GM23338 (cell line): ENCODE measurements around the gene TRIM32.

ENCODE experiments used
- CREB1 ChIP-seq: fragments of 250-450 bp; sonication (Bioruptor Pico); IDR thresholded peaks from 2 replicates; pipeline ENCODE4 v1.5.0; 2020; ENCODE audit warnings: low read depth, mild to moderate bottlenecking, moderate library complexity
- ETS1 ChIP-seq: IDR thresholded peaks from 2 replicates; pipeline ENCODE4 v1.6.1; 2016; ENCODE audit warnings: antibody characterized with exemption
- EZH2 ChIP-seq: fragments of 200-600 bp; sonication (generic); IDR thresholded peaks from one replicate; pipeline ENCODE4 v1.8.0; 2017; ENCODE audit warnings: antibody characterized with exemption, mild to moderate bottlenecking, low read depth; ENCODE audit not compliant: unreplicated experiment
- EZH2phosphoT487 ChIP-seq: fragments of 200-600 bp; sonication (generic); IDR thresholded peaks from one replicate; pipeline ENCODE4 v1.8.1; 2018; ENCODE audit warnings: antibody characterized with exemption; ENCODE audit not compliant: unreplicated experiment
- JUNB ChIP-seq: IDR thresholded peaks from one replicate; pipeline ENCODE4 v1.6.1; 2016; ENCODE audit warnings: antibody characterized with exemption; ENCODE audit not compliant: unreplicated experiment
- NANOG ChIP-seq: IDR thresholded peaks from 2 replicates; pipeline ENCODE4 v1.6.1; 2016; ENCODE audit warnings: antibody characterized with exemption, borderline replicate concordance
- POLR2AphosphoS5 ChIP-seq: IDR thresholded peaks from 2 replicates; pipeline ENCODE4 v1.6.1; 2016; ENCODE audit warnings: antibody characterized with exemption, low read depth
- REST ChIP-seq: IDR thresholded peaks from one replicate; pipeline ENCODE4 v1.6.1; 2018; ENCODE audit warnings: antibody characterized with exemption; ENCODE audit not compliant: unreplicated experiment
- STAT1 ChIP-seq: IDR thresholded peaks from one replicate; pipeline ENCODE4 v1.6.1; 2016; ENCODE audit warnings: antibody characterized with exemption; ENCODE audit not compliant: unreplicated experiment
- ZNF114 ChIP-seq: fragments of 250-450 bp; sonication (Bioruptor Pico); IDR thresholded peaks from 2 replicates; pipeline ENCODE4 v1.5.0; 2020; ENCODE audit warnings: mild to moderate bottlenecking, moderate library complexity
- ZNF331 ChIP-seq: fragments of 250-450 bp; sonication (Bioruptor Pico); IDR thresholded peaks from 2 replicates; pipeline ENCODE4 v1.5.0; 2020; ENCODE audit warnings: low read depth, mild to moderate bottlenecking, moderate library complexity
- TF ChIP-seq, protein P1 (sequence below), 2 experiments: fragments of 200-600 bp in 1 of 2; sonication (generic) in 1 of 2; conservative IDR thresholded peaks; 2 replicates each; pipeline versions ENCODE4 v1.5.1 to v1.6.1; 2016 to 2017; ENCODE audit warnings: antibody characterized with exemption in 2 of 2, low read depth in 2 of 2, mild to moderate bottlenecking in 2 of 2, moderate library complexity in 1 of 2
- TF ChIP-seq, protein P2 (sequence below): fragments of 250-450 bp; sonication (Bioruptor Pico); IDR thresholded peaks from 2 replicates; pipeline ENCODE4 v1.5.0; 2020; ENCODE audit warnings: mild to moderate bottlenecking, moderate library complexity

GRCh38 chr9:116697887-116698286 lies 10.8 kb downstream of the TRIM32 start:
- TF ChIP-seq EZH2 (no peak), JUNB (no peak), POLR2AphosphoS5 (no peak), CREB1 (CRISPR knock-in tag) (no peak), EZH2phosphoT487 (no peak), REST (no peak), ETS1 (no peak), ZNF114 (CRISPR knock-in tag) (no peak), ZNF331 (CRISPR knock-in tag) (no peak), STAT1 (no peak), NANOG (no peak)
- TF ChIP-seq, protein P1, sequence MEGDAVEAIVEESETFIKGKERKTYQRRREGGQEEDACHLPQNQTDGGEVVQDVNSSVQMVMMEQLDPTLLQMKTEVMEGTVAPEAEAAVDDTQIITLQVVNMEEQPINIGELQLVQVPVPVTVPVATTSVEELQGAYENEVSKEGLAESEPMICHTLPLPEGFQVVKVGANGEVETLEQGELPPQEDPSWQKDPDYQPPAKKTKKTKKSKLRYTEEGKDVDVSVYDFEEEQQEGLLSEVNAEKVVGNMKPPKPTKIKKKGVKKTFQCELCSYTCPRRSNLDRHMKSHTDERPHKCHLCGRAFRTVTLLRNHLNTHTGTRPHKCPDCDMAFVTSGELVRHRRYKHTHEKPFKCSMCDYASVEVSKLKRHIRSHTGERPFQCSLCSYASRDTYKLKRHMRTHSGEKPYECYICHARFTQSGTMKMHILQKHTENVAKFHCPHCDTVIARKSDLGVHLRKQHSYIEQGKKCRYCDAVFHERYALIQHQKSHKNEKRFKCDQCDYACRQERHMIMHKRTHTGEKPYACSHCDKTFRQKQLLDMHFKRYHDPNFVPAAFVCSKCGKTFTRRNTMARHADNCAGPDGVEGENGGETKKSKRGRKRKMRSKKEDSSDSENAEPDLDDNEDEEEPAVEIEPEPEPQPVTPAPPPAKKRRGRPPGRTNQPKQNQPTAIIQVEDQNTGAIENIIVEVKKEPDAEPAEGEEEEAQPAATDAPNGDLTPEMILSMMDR (conservative IDR thresholded peaks at IDR 0.05; ENCODE audit: low read depth in 2 of 2), result no peak
- TF ChIP-seq, protein P2, sequence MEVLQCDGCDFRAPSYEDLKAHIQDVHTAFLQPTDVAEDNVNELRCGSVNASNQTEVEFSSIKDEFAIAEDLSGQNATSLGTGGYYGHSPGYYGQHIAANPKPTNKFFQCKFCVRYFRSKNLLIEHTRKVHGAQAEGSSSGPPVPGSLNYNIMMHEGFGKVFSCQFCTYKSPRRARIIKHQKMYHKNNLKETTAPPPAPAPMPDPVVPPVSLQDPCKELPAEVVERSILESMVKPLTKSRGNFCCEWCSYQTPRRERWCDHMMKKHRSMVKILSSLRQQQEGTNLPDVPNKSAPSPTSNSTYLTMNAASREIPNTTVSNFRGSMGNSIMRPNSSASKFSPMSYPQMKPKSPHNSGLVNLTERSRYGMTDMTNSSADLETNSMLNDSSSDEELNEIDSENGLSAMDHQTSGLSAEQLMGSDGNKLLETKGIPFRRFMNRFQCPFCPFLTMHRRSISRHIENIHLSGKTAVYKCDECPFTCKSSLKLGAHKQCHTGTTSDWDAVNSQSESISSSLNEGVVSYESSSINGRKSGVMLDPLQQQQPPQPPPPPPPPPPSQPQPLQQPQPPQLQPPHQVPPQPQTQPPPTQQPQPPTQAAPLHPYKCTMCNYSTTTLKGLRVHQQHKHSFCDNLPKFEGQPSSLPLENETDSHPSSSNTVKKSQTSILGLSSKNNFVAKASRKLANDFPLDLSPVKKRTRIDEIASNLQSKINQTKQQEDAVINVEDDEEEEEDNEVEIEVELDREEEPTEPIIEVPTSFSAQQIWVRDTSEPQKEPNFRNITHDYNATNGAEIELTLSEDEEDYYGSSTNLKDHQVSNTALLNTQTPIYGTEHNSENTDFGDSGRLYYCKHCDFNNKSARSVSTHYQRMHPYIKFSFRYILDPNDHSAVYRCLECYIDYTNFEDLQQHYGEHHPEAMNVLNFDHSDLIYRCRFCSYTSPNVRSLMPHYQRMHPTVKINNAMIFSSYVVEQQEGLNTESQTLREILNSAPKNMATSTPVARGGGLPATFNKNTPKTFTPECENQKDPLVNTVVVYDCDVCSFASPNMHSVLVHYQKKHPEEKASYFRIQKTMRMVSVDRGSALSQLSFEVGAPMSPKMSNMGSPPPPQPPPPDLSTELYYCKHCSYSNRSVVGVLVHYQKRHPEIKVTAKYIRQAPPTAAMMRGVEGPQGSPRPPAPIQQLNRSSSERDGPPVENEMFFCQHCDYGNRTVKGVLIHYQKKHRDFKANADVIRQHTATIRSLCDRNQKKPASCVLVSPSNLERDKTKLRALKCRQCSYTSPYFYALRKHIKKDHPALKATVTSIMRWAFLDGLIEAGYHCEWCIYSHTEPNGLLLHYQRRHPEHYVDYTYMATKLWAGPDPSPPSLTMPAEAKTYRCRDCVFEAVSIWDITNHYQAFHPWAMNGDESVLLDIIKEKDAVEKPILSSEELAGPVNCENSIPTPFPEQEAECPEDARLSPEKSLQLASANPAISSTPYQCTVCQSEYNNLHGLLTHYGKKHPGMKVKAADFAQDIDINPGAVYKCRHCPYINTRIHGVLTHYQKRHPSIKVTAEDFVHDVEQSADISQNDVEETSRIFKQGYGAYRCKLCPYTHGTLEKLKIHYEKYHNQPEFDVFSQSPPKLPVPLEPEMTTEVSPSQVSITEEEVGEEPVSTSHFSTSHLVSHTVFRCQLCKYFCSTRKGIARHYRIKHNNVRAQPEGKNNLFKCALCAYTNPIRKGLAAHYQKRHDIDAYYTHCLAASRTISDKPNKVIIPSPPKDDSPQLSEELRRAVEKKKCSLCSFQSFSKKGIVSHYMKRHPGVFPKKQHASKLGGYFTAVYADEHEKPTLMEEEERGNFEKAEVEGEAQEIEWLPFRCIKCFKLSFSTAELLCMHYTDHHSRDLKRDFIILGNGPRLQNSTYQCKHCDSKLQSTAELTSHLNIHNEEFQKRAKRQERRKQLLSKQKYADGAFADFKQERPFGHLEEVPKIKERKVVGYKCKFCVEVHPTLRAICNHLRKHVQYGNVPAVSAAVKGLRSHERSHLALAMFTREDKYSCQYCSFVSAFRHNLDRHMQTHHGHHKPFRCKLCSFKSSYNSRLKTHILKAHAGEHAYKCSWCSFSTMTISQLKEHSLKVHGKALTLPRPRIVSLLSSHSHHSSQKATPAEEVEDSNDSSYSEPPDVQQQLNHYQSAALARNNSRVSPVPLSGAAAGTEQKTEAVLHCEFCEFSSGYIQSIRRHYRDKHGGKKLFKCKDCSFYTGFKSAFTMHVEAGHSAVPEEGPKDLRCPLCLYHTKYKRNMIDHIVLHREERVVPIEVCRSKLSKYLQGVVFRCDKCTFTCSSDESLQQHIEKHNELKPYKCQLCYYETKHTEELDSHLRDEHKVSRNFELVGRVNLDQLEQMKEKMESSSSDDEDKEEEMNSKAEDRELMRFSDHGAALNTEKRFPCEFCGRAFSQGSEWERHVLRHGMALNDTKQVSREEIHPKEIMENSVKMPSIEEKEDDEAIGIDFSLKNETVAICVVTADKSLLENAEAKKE, result no peak
